ENCODE results near the gene GSPT1. TPM values are rescaled to one million over a fixed set of nuclear protein-coding genes. Genes with fewer than 3 reads are reported as not detected.
"Not testable (repeated sequence)": the region's sequence is repeated elsewhere in the genome, so short reads cannot be mapped to it uniquely, and the experiment has no call there.

The GSPT1 gene
- polyA plus RNA-seq, 4 donors, result 27.3 to 79.7 (median 42.2) TPM

DNA sequence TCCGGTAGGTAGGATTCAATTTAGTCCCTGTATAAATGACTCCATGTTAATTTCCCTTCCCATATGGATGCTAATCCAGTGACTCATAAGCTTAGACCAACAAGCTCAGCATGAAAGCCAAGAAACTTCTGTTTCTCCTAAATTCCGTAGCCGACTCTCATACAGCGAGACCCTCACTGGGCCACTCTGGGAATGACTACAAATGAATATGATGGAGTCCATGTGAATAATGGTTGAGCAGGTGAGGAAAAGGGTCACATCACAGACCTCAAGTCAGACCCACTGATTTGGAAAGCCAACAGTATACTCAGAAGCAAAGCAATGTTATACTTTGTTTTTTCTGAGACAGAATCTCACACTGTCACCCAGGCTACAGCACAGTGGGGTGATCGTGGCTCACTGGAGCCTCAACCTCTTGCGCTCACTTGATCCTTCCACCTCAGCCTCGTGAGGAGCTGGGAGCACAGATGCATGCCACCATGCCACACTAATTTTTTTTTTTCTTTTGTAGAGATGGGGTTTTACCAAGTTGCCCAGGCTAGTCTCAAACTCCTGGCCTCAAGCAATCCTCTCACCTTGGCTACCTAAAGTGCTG, 79.0 kb downstream of the GSPT1 start:
- Histone ChIP-seq H3K4me3 (ENCODE audit: low read depth in 1 of 3, low read length in 3 of 3) (no peak overlapping the region), H3K27ac (ENCODE audit: low read depth in 1 of 3, low read length in 2 of 3) (no peak overlapping the region), H3K4me1 (ENCODE audit: control insufficient read depth in 3 of 3, insufficient read depth in 2 of 3, low read depth in 1 of 3, low read length in 2 of 3) (no peaks in the 10 kb centered on the region), H3K9me3 (ENCODE audit: control insufficient read depth in 2 of 2, insufficient read depth in 1 of 2, low read depth in 1 of 2, low read length in 1 of 2) (no peaks in the 10 kb centered on the region), H3K36me3 (ENCODE audit: control insufficient read depth in 3 of 3, insufficient read depth in 2 of 3, low read depth in 1 of 3, low read length in 3 of 3) (peaks cover 24 to 38% (median 26%) of the 10 kb centered on the region in 3 donors), H3K27me3 (ENCODE audit: control insufficient read depth in 3 of 3, insufficient read depth in 3 of 3, low read length in 3 of 3) (no peaks in the 10 kb centered on the region)
- FAIRE-seq (no peak), DNase-seq (no peak)
- 92 to 94% (median 93%) methylated on average over 7 of the region's 7 CpGs for WGBS, 3 donors

DNA sequence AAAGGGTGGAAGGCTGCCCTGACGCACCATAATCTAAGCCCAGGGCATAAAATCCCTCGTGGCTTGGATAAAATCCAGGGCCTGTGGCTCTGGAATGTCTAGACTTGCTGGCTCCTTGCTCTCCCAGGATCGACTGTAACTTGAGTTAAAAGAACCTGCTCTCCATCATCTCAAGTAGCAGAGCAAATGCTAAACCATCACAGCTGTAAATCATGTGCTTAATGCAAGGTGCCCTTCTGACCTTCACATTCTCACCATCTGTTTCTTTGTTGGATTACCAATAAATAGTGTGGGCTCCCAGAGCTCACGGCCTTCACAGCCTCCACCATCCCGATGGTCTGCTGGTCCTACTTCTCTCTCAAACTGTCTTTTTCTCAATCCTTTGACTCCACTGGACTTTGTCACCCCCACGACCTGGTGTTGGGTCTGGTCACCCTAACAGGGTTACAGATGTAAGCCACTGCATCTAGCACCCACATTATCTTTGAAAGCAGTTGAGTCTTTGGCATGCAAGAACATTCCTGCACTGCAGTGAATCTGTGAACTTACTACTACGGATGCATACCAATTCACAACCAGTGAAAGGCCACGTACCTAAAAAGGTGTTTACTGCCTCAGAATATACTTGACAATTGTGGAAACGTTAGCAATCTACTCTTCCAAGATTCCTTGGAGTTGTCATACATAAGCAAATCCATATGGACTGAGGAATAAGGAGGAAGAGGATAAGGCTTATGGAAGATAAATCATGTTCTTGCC, 79.7 kb downstream of the GSPT1 start:
- Histone ChIP-seq H3K27me3 (ENCODE audit: control insufficient read depth in 3 of 3, insufficient read depth in 3 of 3, low read length in 3 of 3) (no peaks in the 10 kb centered on the region), H3K27ac (ENCODE audit: low read depth in 1 of 3, low read length in 2 of 3) (no peak overlapping the region), H3K36me3 (ENCODE audit: control insufficient read depth in 3 of 3, insufficient read depth in 2 of 3, low read depth in 1 of 3, low read length in 3 of 3) (peaks cover 23 to 36% (median 24%) of the 10 kb centered on the region in 3 donors), H3K9me3 (ENCODE audit: control insufficient read depth in 2 of 2, insufficient read depth in 1 of 2, low read depth in 1 of 2, low read length in 1 of 2) (no peaks in the 10 kb centered on the region), H3K4me3 (ENCODE audit: low read depth in 1 of 3, low read length in 3 of 3) (no peak overlapping the region), H3K4me1 (ENCODE audit: control insufficient read depth in 3 of 3, insufficient read depth in 2 of 3, low read depth in 1 of 3, low read length in 2 of 3) (no peaks in the 10 kb centered on the region)
- DNase-seq (peak in 1 of 2 donors; percentile 48), FAIRE-seq (no peak)
- 42 to 61% (median 58%) methylated on average over 9 of the region's 9 CpGs for WGBS, 3 donors

DNA sequence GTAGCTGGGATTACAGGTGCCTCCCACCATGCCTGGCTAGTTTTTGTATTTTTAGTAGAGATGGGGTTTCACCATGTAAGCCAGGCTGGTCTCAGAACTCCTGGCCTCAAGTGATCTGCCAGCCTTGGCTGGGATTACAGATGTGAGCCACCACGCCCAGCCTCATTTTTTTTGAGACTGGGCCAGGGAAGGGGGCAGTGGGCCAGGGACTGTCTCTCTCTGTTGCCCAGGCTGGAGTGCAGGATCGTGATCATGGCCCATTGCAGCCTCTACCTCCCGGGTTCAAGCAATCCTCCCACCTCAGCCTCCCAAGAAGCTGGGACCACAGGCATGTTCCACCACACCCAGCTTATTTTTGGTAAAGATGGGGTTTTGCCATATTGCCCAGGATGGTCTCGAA, 80.4 kb downstream of the GSPT1 start:
- no peak overlapping the region for H3K27ac ChIP-seq (ENCODE audit: low read depth in 1 of 3, low read length in 2 of 3)
- FAIRE-seq, result no peak
- no peaks in the 10 kb centered on the region for H3K9me3 ChIP-seq (ENCODE audit: control insufficient read depth in 2 of 2, insufficient read depth in 1 of 2, low read depth in 1 of 2, low read length in 1 of 2)
- WGBS, 3 donors, result 86 to 90% (median 86%) methylated on average over 4 of the region's 4 CpGs
- H3K27me3 ChIP-seq (ENCODE audit: control insufficient read depth in 3 of 3, insufficient read depth in 3 of 3, low read length in 3 of 3), result no peaks in the 10 kb centered on the region
- no peak overlapping the region for H3K4me3 ChIP-seq (ENCODE audit: low read depth in 1 of 3, low read length in 3 of 3)
- peaks cover 19 to 33% (median 20%) of the 10 kb centered on the region in 3 donors for H3K36me3 ChIP-seq (ENCODE audit: control insufficient read depth in 3 of 3, insufficient read depth in 2 of 3, low read depth in 1 of 3, low read length in 3 of 3)
- no peaks in the 10 kb centered on the region for H3K4me1 ChIP-seq (ENCODE audit: control insufficient read depth in 3 of 3, insufficient read depth in 2 of 3, low read depth in 1 of 3, low read length in 2 of 3)
- DNase-seq, result no peak

DNA sequence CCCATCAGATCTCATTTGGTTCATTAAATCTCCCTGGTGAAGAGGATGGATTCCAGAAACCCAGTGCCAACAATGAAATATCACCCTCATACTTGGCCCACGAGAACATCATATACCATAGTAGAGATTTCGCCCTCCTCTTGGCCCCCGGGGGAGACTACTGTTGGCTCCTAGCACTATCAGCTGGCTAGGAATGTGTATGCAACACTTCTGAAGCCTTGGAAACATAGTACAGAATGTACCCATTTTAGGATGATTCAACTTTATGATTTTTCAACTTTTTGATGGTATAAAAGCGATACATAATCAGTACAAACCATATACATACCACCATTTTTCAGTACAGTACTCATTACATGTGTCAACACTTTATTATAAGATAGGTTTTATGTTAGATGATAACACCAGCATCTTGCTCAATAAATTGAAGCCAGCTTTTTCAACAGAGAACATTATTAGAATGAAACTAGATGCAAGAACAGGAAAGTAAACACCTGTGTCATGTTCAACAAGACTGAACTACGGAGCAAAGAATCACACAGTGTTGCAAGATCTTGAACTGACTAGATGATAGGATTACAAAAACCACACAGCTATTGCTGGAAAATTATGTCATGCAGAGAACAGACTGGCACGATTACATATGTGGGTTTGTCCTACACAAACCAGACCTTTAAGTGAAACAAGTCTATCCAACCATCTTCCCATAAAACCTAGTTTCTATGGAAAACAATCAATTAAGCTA, 81.6 kb downstream of the GSPT1 start:
- 80 to 85% (median 85%) methylated on average over 6 of the region's 6 CpGs for WGBS, 3 donors
- Histone ChIP-seq H3K27me3 (ENCODE audit: control insufficient read depth in 3 of 3, insufficient read depth in 3 of 3, low read length in 3 of 3) (no peaks in the 10 kb centered on the region), H3K9me3 (ENCODE audit: control insufficient read depth in 2 of 2, insufficient read depth in 1 of 2, low read depth in 1 of 2, low read length in 1 of 2) (no peaks in the 10 kb centered on the region), H3K36me3 (ENCODE audit: control insufficient read depth in 3 of 3, insufficient read depth in 2 of 3, low read depth in 1 of 3, low read length in 3 of 3) (peaks cover 10 to 28% (median 14%) of the 10 kb centered on the region in 3 donors), H3K4me1 (ENCODE audit: control insufficient read depth in 3 of 3, insufficient read depth in 2 of 3, low read depth in 1 of 3, low read length in 2 of 3) (no peaks in the 10 kb centered on the region), H3K4me3 (ENCODE audit: low read depth in 1 of 3, low read length in 3 of 3) (no peak overlapping the region), H3K27ac (ENCODE audit: low read depth in 1 of 3, low read length in 2 of 3) (no peak overlapping the region)
- FAIRE-seq (no peak), DNase-seq (no peak)

DNA sequence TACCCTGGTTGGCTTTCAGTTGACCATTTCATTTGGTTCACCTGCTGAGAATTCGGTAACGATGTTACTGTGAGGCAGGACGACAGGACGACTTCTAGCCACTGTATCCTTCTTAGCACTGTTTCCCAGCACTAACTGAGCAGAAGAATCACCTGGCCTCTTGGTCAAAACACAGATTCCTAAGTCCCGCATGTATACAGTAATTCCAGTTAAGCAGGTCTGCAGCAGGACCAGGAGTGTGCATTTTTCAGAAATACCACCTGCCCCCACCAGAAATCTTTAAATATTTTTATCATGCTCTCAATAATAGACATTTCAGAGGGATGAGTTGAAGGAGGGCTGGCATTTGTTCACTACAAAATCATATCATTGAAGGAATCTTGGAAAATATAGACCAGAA, 87.1 kb downstream of the GSPT1 start:
- 75 to 77% (median 77%) methylated on average over 5 of the region's 5 CpGs for WGBS, 3 donors
- Histone ChIP-seq H3K9me3 (ENCODE audit: control insufficient read depth in 2 of 2, insufficient read depth in 1 of 2, low read depth in 1 of 2, low read length in 1 of 2) (no peaks in the 10 kb centered on the region), H3K27ac (ENCODE audit: low read depth in 1 of 3, low read length in 2 of 3) (no peak overlapping the region)

DNA sequence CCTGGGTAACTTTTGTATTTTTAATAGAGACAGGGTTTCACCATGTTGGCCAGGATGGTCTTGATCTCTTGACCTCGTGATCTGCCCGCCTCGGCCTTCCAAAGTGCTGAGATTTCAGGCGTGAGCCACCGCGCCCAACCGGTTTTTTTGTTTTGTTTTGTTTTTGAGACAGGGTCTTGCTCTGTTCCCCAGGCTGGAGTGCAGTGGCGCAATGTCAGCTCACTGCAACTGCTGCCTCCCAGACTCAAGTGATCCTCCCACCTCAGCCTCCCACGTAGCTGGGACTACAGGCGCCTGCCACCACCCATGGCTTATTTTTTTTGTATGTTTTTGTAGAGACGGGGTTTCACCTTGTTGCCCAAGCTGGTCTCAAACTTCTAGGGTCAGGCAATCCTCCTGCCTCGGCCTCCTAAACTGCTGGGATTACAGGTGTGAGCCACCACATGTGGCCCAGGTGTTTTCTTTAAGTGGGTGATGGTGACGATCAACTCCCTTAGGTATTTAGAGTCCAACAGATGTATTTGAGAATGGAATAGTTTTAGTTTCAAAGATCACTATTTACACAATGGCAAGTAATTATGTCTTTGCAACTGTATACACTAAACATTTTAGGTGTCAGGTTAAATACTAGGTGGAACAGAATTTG, 90.1 kb downstream of the GSPT1 start:
- H3K27ac ChIP-seq (ENCODE audit: low read depth in 1 of 3, low read length in 2 of 3); H3K9me3 ChIP-seq (ENCODE audit: control insufficient read depth in 2 of 2, insufficient read depth in 1 of 2, low read depth in 1 of 2, low read length in 1 of 2); H3K4me1 ChIP-seq (ENCODE audit: control insufficient read depth in 3 of 3, insufficient read depth in 2 of 3, low read depth in 1 of 3, low read length in 2 of 3); H3K4me3 ChIP-seq (ENCODE audit: low read depth in 1 of 3, low read length in 3 of 3); H3K36me3 ChIP-seq (ENCODE audit: control insufficient read depth in 3 of 3, insufficient read depth in 2 of 3, low read depth in 1 of 3, low read length in 3 of 3); FAIRE-seq; DNase-seq; H3K27me3 ChIP-seq (ENCODE audit: control insufficient read depth in 3 of 3, insufficient read depth in 3 of 3, low read length in 3 of 3): not testable (repeated sequence)
- WGBS, 3 donors, result 89 to 95% (median 91%) methylated on average over 13 of the region's 13 CpGs

More for the DNA sequence above, 87.1 kb downstream of the GSPT1 start:
- FAIRE-seq (no peak), DNase-seq (no peak)
- no peaks in the 10 kb centered on the region for H3K36me3 ChIP-seq (ENCODE audit: control insufficient read depth in 3 of 3, insufficient read depth in 2 of 3, low read depth in 1 of 3, low read length in 3 of 3)
- H3K4me3 ChIP-seq (ENCODE audit: low read depth in 1 of 3, low read length in 3 of 3), result no peak overlapping the region
- H3K27me3 ChIP-seq (ENCODE audit: control insufficient read depth in 3 of 3, insufficient read depth in 3 of 3, low read length in 3 of 3), result no peaks in the 10 kb centered on the region
- no peaks in the 10 kb centered on the region for H3K4me1 ChIP-seq (ENCODE audit: control insufficient read depth in 3 of 3, insufficient read depth in 2 of 3, low read depth in 1 of 3, low read length in 2 of 3)

DNA sequence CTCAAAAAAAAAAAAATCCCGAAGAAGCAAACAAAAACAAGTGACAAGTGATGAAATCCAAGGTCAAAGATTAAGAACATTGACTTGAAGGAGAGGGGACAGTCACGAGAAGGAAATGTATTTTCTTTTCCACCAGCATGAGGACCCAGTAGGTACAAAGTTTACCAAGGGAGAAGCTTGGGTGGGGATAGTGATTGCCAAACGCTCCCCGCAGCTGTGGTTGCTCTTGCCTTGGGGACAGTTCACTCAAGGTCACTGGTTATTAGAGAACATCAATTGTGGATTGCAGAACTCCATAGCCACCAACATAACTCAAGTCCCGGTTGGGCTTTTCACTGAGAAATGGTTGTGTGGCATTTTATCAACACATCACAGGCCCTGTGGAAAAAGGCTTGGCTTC, 91.4 kb downstream of the GSPT1 start:
- FAIRE-seq (no peak), DNase-seq (peak; percentile 82 to 93)
- Histone ChIP-seq H3K36me3 (ENCODE audit: control insufficient read depth in 3 of 3, insufficient read depth in 2 of 3, low read depth in 1 of 3, low read length in 3 of 3) (no peaks in the 10 kb centered on the region), H3K9me3 (ENCODE audit: control insufficient read depth in 2 of 2, insufficient read depth in 1 of 2, low read depth in 1 of 2, low read length in 1 of 2) (peaks cover 0 to 3% of the 10 kb centered on the region in 2 donors), H3K4me1 (ENCODE audit: control insufficient read depth in 3 of 3, insufficient read depth in 2 of 3, low read depth in 1 of 3, low read length in 2 of 3) (no peaks in the 10 kb centered on the region), H3K27me3 (ENCODE audit: control insufficient read depth in 3 of 3, insufficient read depth in 3 of 3, low read length in 3 of 3) (no peaks in the 10 kb centered on the region), H3K4me3 (ENCODE audit: low read depth in 1 of 3, low read length in 3 of 3) (no peak overlapping the region), H3K27ac (ENCODE audit: low read depth in 1 of 3, low read length in 2 of 3) (peak overlapping the region in 1 of 3 donors; percentile 27)
- 8 to 34% (median 25%) methylated on average over 5 of the region's 5 CpGs for WGBS, 3 donors

DNA sequence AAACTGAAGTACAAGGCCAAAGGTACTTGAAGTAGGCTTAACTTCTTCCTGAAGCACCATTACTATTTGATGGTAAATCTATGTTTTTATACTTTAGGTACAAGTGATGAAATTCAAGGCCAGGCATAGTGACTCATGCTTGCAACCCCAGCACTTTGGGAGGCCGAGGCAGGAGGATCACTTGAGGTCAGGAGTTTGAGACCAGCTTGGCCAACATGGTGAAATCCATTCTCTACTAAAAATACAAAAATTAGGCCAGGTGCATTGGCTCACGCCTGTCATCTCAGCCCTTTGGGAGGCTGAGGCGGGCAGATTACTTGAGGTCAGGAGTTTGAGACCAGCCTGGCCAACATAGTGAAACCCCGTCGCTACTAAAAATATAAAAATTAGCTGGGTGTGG, 92.1 kb downstream of the GSPT1 start:
- DNase-seq; H3K4me1 ChIP-seq (ENCODE audit: control insufficient read depth in 3 of 3, insufficient read depth in 2 of 3, low read depth in 1 of 3, low read length in 2 of 3); H3K4me3 ChIP-seq (ENCODE audit: low read depth in 1 of 3, low read length in 3 of 3); H3K27me3 ChIP-seq (ENCODE audit: control insufficient read depth in 3 of 3, insufficient read depth in 3 of 3, low read length in 3 of 3); H3K36me3 ChIP-seq (ENCODE audit: control insufficient read depth in 3 of 3, insufficient read depth in 2 of 3, low read depth in 1 of 3, low read length in 3 of 3); FAIRE-seq; H3K27ac ChIP-seq (ENCODE audit: low read depth in 1 of 3, low read length in 2 of 3); H3K9me3 ChIP-seq (ENCODE audit: control insufficient read depth in 2 of 2, insufficient read depth in 1 of 2, low read depth in 1 of 2, low read length in 1 of 2): not testable (repeated sequence)
- WGBS, 3 donors, result 94% methylated on average over 5 of the region's 5 CpGs
